ENCODE data around the gene CXCL11. TPM values are rescaled to one million over a fixed set of nuclear protein-coding genes. Genes with fewer than 3 reads are reported as not detected.

Gene CXCL11
- total RNA-seq, 1 donor from 2014 or later, result not detected

- Histone ChIP-seq H3K4me3 (no peak overlapping the region), H3K27ac (no peak overlapping the region), H3K4me1 (no peaks in the 10 kb centered on the region), H3K9me3 (no peaks in the 10 kb centered on the region), H3K27me3 (no peaks in the 10 kb centered on the region), H3K36me3 (no peaks in the 10 kb centered on the region)
- TF ChIP-seq CTCF (IDR thresholded peaks at IDR 0.05), result no peak
- intact Hi-C loops (cut with DNase I), result loop anchor here (10.0 kb wide), 1 partner anchor 323 kb away; the partner anchor contains the start of gene G3BP2
- DNase-seq (ENCODE audit: low spot score in 2 of 2), result no peak
These were observed 37.9 kb downstream of the CXCL11 start for GRCh38 chr4:75997946-75998345.

- no peaks in the 10 kb centered on the region for H3K27me3 ChIP-seq
- H3K27ac ChIP-seq, result no peak overlapping the region
- no peaks in the 10 kb centered on the region for H3K9me3 ChIP-seq
- no peak overlapping the region for H3K4me3 ChIP-seq
- no peaks in the 10 kb centered on the region for H3K4me1 ChIP-seq
- TF ChIP-seq CTCF (IDR thresholded peaks at IDR 0.05), result no peak
- no peak for DNase-seq (ENCODE audit: low spot score in 2 of 2)
- intact Hi-C loops (cut with DNase I), result loop anchor here (10.0 kb wide), 1 partner anchor 322 kb away; the partner anchor contains the start of gene G3BP2
- H3K36me3 ChIP-seq, result no peaks in the 10 kb centered on the region
These were observed 38.8 kb downstream of the CXCL11 start for GRCh38 chr4:75997081-75997480.

- H3K4me1 ChIP-seq, result no peaks in the 10 kb centered on the region
- no peaks in the 10 kb centered on the region for H3K27me3 ChIP-seq
- H3K27ac ChIP-seq, result no peak overlapping the region
- peak; percentile 37 to 72 (median 54) for TF ChIP-seq CTCF (IDR thresholded peaks at IDR 0.05)
- no peak overlapping the region for H3K4me3 ChIP-seq
- no peaks in the 10 kb centered on the region for H3K36me3 ChIP-seq
- intact Hi-C loops (cut with DNase I), result loop anchor here (10.0 kb wide), 1 partner anchor 321 kb away; the partner anchor contains the start of gene G3BP2
- no peak for DNase-seq (ENCODE audit: low spot score in 2 of 2)
- H3K9me3 ChIP-seq, result no peaks in the 10 kb centered on the region
These were observed 40.1 kb downstream of the CXCL11 start for GRCh38 chr4:75995727-75996126.

- Histone ChIP-seq H3K9me3 (no peaks in the 10 kb centered on the region), H3K4me1 (peaks cover 0 to 5% of the 10 kb centered on the region in 2 donors), H3K27me3 (no peaks in the 10 kb centered on the region), H3K27ac (no peak overlapping the region), H3K36me3 (no peaks in the 10 kb centered on the region), H3K4me3 (no peak overlapping the region)
- DNase-seq (ENCODE audit: low spot score in 2 of 2), result no peak
- intact Hi-C loops (cut with DNase I), result loop anchor here (5.0 to 10.0 kb wide), 2 partner anchors 220 to 318 kb away; partner anchors contain the start of genes G3BP2 and SCARB2
- TF ChIP-seq CTCF (IDR thresholded peaks at IDR 0.05), result no peak
These were observed 43.4 kb downstream of the CXCL11 start for GRCh38 chr4:75992462-75992861.

GRCh38 chr4:75989846-75990528 is 45.9 kb downstream of the CXCL11 start:
- Histone ChIP-seq H3K4me1 (peaks cover 0 to 5% of the 10 kb centered on the region in 2 donors), H3K27me3 (no peaks in the 10 kb centered on the region), H3K36me3 (no peaks in the 10 kb centered on the region), H3K9me3 (no peaks in the 10 kb centered on the region), H3K4me3 (peak overlapping the region; percentile 67 to 80), H3K27ac (peak overlapping the region; percentile 65 to 68)
- no peak for TF ChIP-seq CTCF (IDR thresholded peaks at IDR 0.05)
- no peak for DNase-seq (ENCODE audit: low spot score in 2 of 2)
- intact Hi-C loops (cut with DNase I), result loop anchor here (2.0 to 10.0 kb wide), 6 partner anchors 49 to 1873 kb away; partner anchors contain the start of genes G3BP2, MRPL1, NAAA and NUP54

Measured in ascending aorta (tissue), 2 donors.